H9 (cell line): ENCODE data around the gene LPAR3. TPM values are rescaled to one million over a fixed set of nuclear protein-coding genes. Genes with fewer than 3 reads are reported as not detected.
"Not testable (repeated sequence)": the region's sequence is repeated elsewhere in the genome, so short reads cannot be mapped to it uniquely, and the experiment has no call there.

Experiments
- DNase-seq: peaks from one replicate; pipeline ENCODE4 v3.0.0-alpha.2; 2017
- H2AFZ ChIP-seq: one replicate; pipeline ENCODE4 v1.6.1; 2013; ENCODE audit warnings: mild to moderate bottlenecking, low read length, control low read depth, moderate library complexity
- H2AK5ac ChIP-seq: 2 replicates; pipeline ENCODE4 v1.6.1; 2013; ENCODE audit warnings: low read length, control low read depth, mixed read lengths; ENCODE audit not compliant: insufficient read length
- H2BK120ac ChIP-seq: one replicate; pipeline ENCODE4 v1.6.1; 2013; ENCODE audit warnings: low read depth, mild to moderate bottlenecking, low read length, control low read depth, inconsistent platforms; ENCODE audit not compliant: poor library complexity, severe bottlenecking
- H2BK12ac ChIP-seq: 2 replicates; pipeline ENCODE4 v1.6.1; 2013; ENCODE audit warnings: low read length, control low read depth, mixed read lengths, low read depth; ENCODE audit not compliant: insufficient read length
- H2BK15ac ChIP-seq: 2 replicates; pipeline ENCODE4 v1.6.1; 2013; ENCODE audit warnings: low read depth, low read length, control low read depth
- H2BK20ac ChIP-seq: one replicate; pipeline ENCODE4 v1.6.1; 2013; ENCODE audit warnings: low read depth, mild to moderate bottlenecking, low read length, control low read depth, inconsistent platforms; ENCODE audit not compliant: poor library complexity, severe bottlenecking
- H2BK5ac ChIP-seq: 2 replicates; pipeline ENCODE4 v1.6.1; 2013; ENCODE audit warnings: low read length, control low read depth, mixed read lengths; ENCODE audit not compliant: insufficient read length
- H3K14ac ChIP-seq: 2 replicates; pipeline ENCODE4 v1.6.1; 2013; ENCODE audit warnings: low read length, control low read depth; ENCODE audit not compliant: insufficient read depth
- H3K18ac ChIP-seq: 2 replicates; pipeline ENCODE4 v1.6.1; 2013; ENCODE audit warnings: low read depth, mild to moderate bottlenecking, mixed read lengths, low read length, control low read depth; ENCODE audit not compliant: insufficient read length
- H3K23ac ChIP-seq: 2 replicates; pipeline ENCODE4 v1.6.1; 2013; ENCODE audit warnings: low read length, control low read depth, mixed read lengths, low read depth; ENCODE audit not compliant: insufficient read length
- H3K23me2 ChIP-seq: 2 replicates; pipeline ENCODE4 v1.6.1; 2013; ENCODE audit warnings: low read depth, mild to moderate bottlenecking, mixed read lengths, low read length, control low read depth; ENCODE audit not compliant: insufficient read length, poor library complexity, severe bottlenecking
- H3K27ac ChIP-seq: 2 replicates; pipeline ENCODE4 v1.5.1; 2013; ENCODE audit warnings: low read length, control low read depth, mixed read lengths, low read depth; ENCODE audit not compliant: insufficient read length
- H3K27me3 ChIP-seq: 2 replicates; pipeline ENCODE4 v1.6.1; 2013; ENCODE audit warnings: low read length, control low read depth, inconsistent platforms; ENCODE audit not compliant: insufficient read depth
- H3K4ac ChIP-seq: 2 replicates; pipeline ENCODE4 v1.6.1; 2013; ENCODE audit warnings: low read depth, mild to moderate bottlenecking, control low read depth, inconsistent platforms, low read length, moderate library complexity
- H3K4me1 ChIP-seq: 2 replicates; pipeline ENCODE4 v1.6.1; 2013; ENCODE audit warnings: low read length, control low read depth, inconsistent platforms; ENCODE audit not compliant: insufficient read depth
- H3K4me2 ChIP-seq: 2 replicates; pipeline ENCODE4 v1.6.1; 2013; ENCODE audit warnings: low read length, control low read depth, mixed read lengths; ENCODE audit not compliant: insufficient read length, insufficient read depth
- H3K56ac ChIP-seq: 2 replicates; pipeline ENCODE4 v1.6.1; 2013; ENCODE audit warnings: low read depth, mild to moderate bottlenecking, mixed read lengths, low read length, control low read depth; ENCODE audit not compliant: insufficient read length
- H3K79me1 ChIP-seq: 2 replicates; pipeline ENCODE4 v1.6.1; 2013; ENCODE audit warnings: low read depth, mild to moderate bottlenecking, moderate library complexity, low read length, control low read depth, inconsistent platforms; ENCODE audit not compliant: insufficient read depth, poor library complexity, severe bottlenecking
- H3K79me2 ChIP-seq: 2 replicates; pipeline ENCODE4 v1.6.1; 2013; ENCODE audit warnings: low read length, control low read depth, inconsistent platforms; ENCODE audit not compliant: insufficient read depth
- H3K9ac ChIP-seq: 2 replicates; pipeline ENCODE4 v1.6.1; 2013; ENCODE audit warnings: low read length, control low read depth, mixed read lengths; ENCODE audit not compliant: insufficient read length; ENCODE audit errors: extremely low read depth
- H3K9me3 ChIP-seq: one replicate; pipeline ENCODE4 v1.6.1; 2013; ENCODE audit warnings: low read depth, low read length, inconsistent platforms; ENCODE audit not compliant: control insufficient read depth
- H3T11ph ChIP-seq: one replicate; pipeline ENCODE4 v1.6.1; 2013; ENCODE audit warnings: mild to moderate bottlenecking, low read length, control low read depth, inconsistent platforms
- H4K20me1 ChIP-seq: one replicate; pipeline ENCODE4 v1.6.1; 2013; ENCODE audit not compliant: control insufficient read depth, insufficient read length, insufficient read depth
- H4K5ac ChIP-seq: 2 replicates; pipeline ENCODE4 v1.6.1; 2013; ENCODE audit warnings: low read depth, mild to moderate bottlenecking, mixed read lengths, low read length, control low read depth; ENCODE audit not compliant: insufficient read length
- H4K8ac ChIP-seq: replicated peaks from 2 replicates; pipeline ENCODE4 v1.6.1; 2013; ENCODE audit warnings: low read length, control low read depth, mixed read lengths, low read depth; ENCODE audit not compliant: insufficient read length
- H4K91ac ChIP-seq: 2 replicates; pipeline ENCODE4 v1.6.1; 2013; ENCODE audit warnings: low read depth, mild to moderate bottlenecking, moderate library complexity, mixed read lengths, low read length, control low read depth; ENCODE audit not compliant: insufficient read length
- H3K27ac Mint-ChIP-seq, 3 experiments: 2 replicates in 2 of 3; 3 replicates in 1 of 3; pipeline ENCODE4 v1.8.0; 2020 to 2021; ENCODE audit warnings: mixed read lengths in 3 of 3, mild to moderate bottlenecking in 1 of 3, moderate library complexity in 1 of 3
- H3K27me3 Mint-ChIP-seq: 2 replicates; pipeline ENCODE4 v1.8.0; 2021; ENCODE audit warnings: low read depth, mild to moderate bottlenecking, moderate library complexity, mixed read lengths
- H3K36me3 Mint-ChIP-seq, 3 experiments: 2 replicates in 2 of 3; 3 replicates in 1 of 3; pipeline ENCODE4 v1.8.0; 2020 to 2021; ENCODE audit warnings: low read depth in 3 of 3, mixed read lengths in 3 of 3; ENCODE audit not compliant: insufficient read depth in 1 of 3
- H3K4me1 Mint-ChIP-seq, 2 experiments: 2 replicates each; pipeline ENCODE4 v1.8.0; 2020; ENCODE audit warnings: mixed read lengths in 2 of 2
- H3K4me3 Mint-ChIP-seq, 2 experiments: 2 replicates in 1 of 2; 3 replicates in 1 of 2; pipeline ENCODE4 v1.8.0; 2020 to 2021; ENCODE audit warnings: mild to moderate bottlenecking in 2 of 2, mixed read lengths in 2 of 2, moderate library complexity in 1 of 2
- H3K9me3 Mint-ChIP-seq, 2 experiments: 2 replicates in 1 of 2; 3 replicates in 1 of 2; pipeline ENCODE4 v1.8.0; 2020; ENCODE audit warnings: mild to moderate bottlenecking in 2 of 2, mixed read lengths in 2 of 2, moderate library complexity in 1 of 2
- WGBS: extraction: QIAGEN DNeasy Blood & Tissue Kit; methylation state at CpG from one replicate; pipeline ENCODE4 v1.1.7; 2013; ENCODE audit warnings: missing lambda C conversion rate, low lambda C conversion rate, mixed read lengths; ENCODE audit not compliant: insufficient read length; ENCODE audit errors: extremely low coverage; 5-methylcytosine and 5-hydroxymethylcytosine counted together
- total RNA-seq: library from RNA; stranded (reverse); gene quantifications from 2 replicates; pipeline ENCODE4 v1.2.1, GENCODE V29; 2021
- TF ChIP-seq, protein P1 (sequence below): fragments of 200-600 bp; sonication (generic); conservative IDR thresholded peaks from 3 replicates; pipeline ENCODE4 v1.8.0; 2021; ENCODE audit warnings: antibody characterized with exemption, mild to moderate bottlenecking

The LPAR3 gene
- total RNA-seq, 1 experiment from 2014 or later: 3.0 TPM

DNA sequence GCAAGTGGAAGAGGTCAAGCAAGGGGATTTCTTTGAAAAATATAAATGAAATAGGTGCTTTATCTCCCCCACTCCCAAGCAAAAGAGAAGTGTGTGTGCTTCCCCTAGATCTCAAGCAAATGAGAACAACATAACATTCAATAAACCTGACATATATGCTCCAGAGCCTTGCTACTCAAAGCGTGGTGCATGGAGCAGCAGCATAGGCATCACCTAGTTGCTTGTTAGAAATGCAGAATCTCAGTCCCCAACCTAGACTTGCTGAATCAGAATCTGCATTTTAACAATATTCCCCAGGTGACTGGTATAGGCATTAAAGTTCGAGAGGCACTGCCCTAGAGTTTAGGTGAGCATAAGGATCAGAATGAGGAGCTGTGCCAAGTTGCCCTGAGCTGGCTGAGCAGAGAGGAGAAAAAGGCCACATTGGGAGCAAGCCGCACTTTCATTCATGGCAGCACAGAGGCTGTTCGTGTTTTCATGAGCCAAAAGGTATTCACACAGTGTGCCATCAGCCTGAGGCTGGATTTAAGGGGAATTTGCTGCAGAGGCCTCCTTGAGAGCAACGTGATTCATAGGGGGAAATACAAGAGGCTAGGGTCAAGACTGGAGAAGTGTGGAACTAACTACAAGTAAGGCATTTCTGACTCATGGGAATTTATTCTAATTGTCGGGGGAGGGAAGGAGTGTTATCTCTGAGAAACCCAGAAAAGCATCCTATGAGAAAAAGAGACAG lies 14.3 kb upstream of the LPAR3 start:
- Histone ChIP-seq H3K4ac (no peak overlapping the region), H3K79me1 (no peaks in the 10 kb centered on the region), H3K27ac (no peak overlapping the region), H4K5ac (no peak overlapping the region), H3K23me2 (no peaks in the 10 kb centered on the region), H2BK20ac (no peak overlapping the region), H2BK15ac (no peak overlapping the region), H2AK5ac (no peak overlapping the region), H3K18ac (no peak overlapping the region), H4K20me1 (no peaks in the 10 kb centered on the region), H3K9me3 (no peaks in the 10 kb centered on the region), H4K8ac (no peak overlapping the region), H4K91ac (no peak overlapping the region), H3T11ph (no peak overlapping the region), H3K56ac (no peak overlapping the region), H2BK120ac (no peak overlapping the region), H3K23ac (no peak overlapping the region), H3K79me2 (no peaks in the 10 kb centered on the region), H2BK12ac (no peak overlapping the region), H3K9ac (no peak overlapping the region), H3K4me2 (peak overlapping the region; percentile 14), H2AFZ (peak overlapping the region; percentile 93), H3K27me3 (no peaks in the 10 kb centered on the region), H3K4me1 (peaks cover 6% of the 10 kb centered on the region), H2BK5ac (no peak overlapping the region), H3K14ac (peak overlapping the region; percentile 23; the same call in 1 of the 2 replicates)
- Mint-ChIP-seq H3K27me3 (peaks cover 1% of the 10 kb centered on the region), H3K27ac (peak overlapping the region in 2 of 3 experiments; percentile 59 to 76; a peak in 3 of 7 replicates), H3K36me3 (peaks cover 0 to 3% (median 0%) of the 10 kb centered on the region in 3 experiments; a peak in 4 of 7 replicates), H3K4me3 (peak overlapping the region in 1 of 2 experiments; percentile 52; a peak in 3 of 5 replicates), H3K4me1 (peaks cover 9 to 10% of the 10 kb centered on the region in 2 experiments), H3K9me3 (peaks cover 6 to 9% of the 10 kb centered on the region in 2 experiments; a peak in 4 of 5 replicates)
- no CpG with 5 or more reads among the region's 6 CpGs for WGBS
- DNase-seq: no peak
- TF ChIP-seq, protein P1, sequence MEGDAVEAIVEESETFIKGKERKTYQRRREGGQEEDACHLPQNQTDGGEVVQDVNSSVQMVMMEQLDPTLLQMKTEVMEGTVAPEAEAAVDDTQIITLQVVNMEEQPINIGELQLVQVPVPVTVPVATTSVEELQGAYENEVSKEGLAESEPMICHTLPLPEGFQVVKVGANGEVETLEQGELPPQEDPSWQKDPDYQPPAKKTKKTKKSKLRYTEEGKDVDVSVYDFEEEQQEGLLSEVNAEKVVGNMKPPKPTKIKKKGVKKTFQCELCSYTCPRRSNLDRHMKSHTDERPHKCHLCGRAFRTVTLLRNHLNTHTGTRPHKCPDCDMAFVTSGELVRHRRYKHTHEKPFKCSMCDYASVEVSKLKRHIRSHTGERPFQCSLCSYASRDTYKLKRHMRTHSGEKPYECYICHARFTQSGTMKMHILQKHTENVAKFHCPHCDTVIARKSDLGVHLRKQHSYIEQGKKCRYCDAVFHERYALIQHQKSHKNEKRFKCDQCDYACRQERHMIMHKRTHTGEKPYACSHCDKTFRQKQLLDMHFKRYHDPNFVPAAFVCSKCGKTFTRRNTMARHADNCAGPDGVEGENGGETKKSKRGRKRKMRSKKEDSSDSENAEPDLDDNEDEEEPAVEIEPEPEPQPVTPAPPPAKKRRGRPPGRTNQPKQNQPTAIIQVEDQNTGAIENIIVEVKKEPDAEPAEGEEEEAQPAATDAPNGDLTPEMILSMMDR: no peak

DNA sequence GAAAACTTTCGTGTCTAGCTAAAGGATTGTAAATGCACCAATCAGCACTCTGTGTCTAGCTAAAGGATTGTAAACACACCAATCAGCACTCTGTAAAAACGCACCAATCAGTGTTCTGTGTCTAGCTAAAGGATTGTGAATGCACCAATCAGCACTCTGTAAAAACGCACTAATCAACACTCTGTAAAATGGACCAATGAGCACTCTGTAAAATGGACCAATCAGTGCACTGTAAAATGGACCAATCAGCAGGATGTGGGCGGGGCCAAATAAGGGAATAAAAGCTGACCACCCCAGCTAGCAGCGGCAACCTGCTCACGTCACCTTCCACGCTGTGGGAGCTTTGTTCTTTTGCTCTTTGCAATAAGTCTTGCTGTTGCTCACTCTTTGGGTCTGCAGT lies 9.7 kb upstream of the LPAR3 start:
- not testable (repeated sequence) for DNase-seq, H3K4me1 ChIP-seq, H3K79me2 ChIP-seq, H4K8ac ChIP-seq, H3K4me1 Mint-ChIP-seq, H2BK20ac ChIP-seq, H2BK5ac ChIP-seq, H2AK5ac ChIP-seq, H4K20me1 ChIP-seq, H3K27ac ChIP-seq, H3K9me3 ChIP-seq, H3K18ac ChIP-seq, H3K4me3 Mint-ChIP-seq, H2BK120ac ChIP-seq, H3K4me2 ChIP-seq, H2AFZ ChIP-seq, H3K14ac ChIP-seq, H3K27me3 ChIP-seq, H3K9ac ChIP-seq, H4K5ac ChIP-seq, H3K56ac ChIP-seq, H3K79me1 ChIP-seq, H3K27ac Mint-ChIP-seq, H3K23me2 ChIP-seq, H2BK12ac ChIP-seq, H2BK15ac ChIP-seq, H3K23ac ChIP-seq, H3K27me3 Mint-ChIP-seq, H4K91ac ChIP-seq, H3K4ac ChIP-seq, H3T11ph ChIP-seq
- no CpG with 5 or more reads among the region's 7 CpGs for WGBS
- peaks cover 0 to 17% (median 0%) of the 10 kb centered on the region in 3 experiments; a peak in 4 of 7 replicates for H3K36me3 Mint-ChIP-seq
- peaks cover 16 to 18% of the 10 kb centered on the region in 2 experiments for H3K9me3 Mint-ChIP-seq
